Measurements from ENCODE around the gene ABCC2. TPM values are rescaled to one million over a fixed set of nuclear protein-coding genes. Genes with fewer than 3 reads are reported as not detected.

Gene ABCC2
- total and polyA plus RNA-seq, 7 donors = 0.41 to 3.9 (median 1.3) TPM; not detected in 1

DNA sequence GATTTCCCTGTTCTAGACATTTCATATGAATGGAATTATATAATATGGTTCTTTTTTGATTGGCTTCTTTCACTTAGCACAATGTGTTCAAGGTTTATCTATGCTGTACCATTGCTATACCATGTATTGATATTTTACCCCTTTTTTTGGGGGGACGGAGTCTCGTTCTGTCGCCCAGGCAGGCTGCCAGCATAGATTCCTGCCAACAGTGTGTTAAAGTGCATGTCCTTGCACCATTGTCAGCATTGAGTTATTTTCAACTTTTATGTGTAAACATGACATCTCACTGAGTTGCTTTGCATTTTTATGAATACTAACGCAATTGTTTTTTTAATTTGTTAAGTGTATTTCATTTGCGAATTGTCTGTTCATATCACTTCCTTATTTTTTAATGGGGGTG lies 4.9 kb downstream of the ABCC2 start:
- intact Hi-C loops (cut with DNase I) = no loop called here
- peaks cover 0 to 28% (median 22%) of the 10 kb centered on the region in 4 donors for H3K4me1 ChIP-seq
- no peak overlapping the region for H3K4me3 ChIP-seq
- no peak for TF ChIP-seq EP300 (IDR thresholded peaks at IDR 0.05)
- no peak for TF ChIP-seq POLR2A (IDR thresholded peaks at IDR 0.05)
- no peak for TF ChIP-seq POLR2AphosphoS5 (IDR thresholded peaks at IDR 0.05)
- TF ChIP-seq, protein P1, sequence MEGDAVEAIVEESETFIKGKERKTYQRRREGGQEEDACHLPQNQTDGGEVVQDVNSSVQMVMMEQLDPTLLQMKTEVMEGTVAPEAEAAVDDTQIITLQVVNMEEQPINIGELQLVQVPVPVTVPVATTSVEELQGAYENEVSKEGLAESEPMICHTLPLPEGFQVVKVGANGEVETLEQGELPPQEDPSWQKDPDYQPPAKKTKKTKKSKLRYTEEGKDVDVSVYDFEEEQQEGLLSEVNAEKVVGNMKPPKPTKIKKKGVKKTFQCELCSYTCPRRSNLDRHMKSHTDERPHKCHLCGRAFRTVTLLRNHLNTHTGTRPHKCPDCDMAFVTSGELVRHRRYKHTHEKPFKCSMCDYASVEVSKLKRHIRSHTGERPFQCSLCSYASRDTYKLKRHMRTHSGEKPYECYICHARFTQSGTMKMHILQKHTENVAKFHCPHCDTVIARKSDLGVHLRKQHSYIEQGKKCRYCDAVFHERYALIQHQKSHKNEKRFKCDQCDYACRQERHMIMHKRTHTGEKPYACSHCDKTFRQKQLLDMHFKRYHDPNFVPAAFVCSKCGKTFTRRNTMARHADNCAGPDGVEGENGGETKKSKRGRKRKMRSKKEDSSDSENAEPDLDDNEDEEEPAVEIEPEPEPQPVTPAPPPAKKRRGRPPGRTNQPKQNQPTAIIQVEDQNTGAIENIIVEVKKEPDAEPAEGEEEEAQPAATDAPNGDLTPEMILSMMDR (IDR thresholded peaks at IDR 0.05) = no peak
- 90 to 94% methylated on average over 5 of the region's 5 CpGs for WGBS, 2 donors
- DNase-seq = no peak
- H3K27me3 ChIP-seq = no peaks in the 10 kb centered on the region
- H3K36me3 ChIP-seq = no peaks in the 10 kb centered on the region
- no peak overlapping the region for H3K27ac ChIP-seq
- no peaks in the 10 kb centered on the region for H3K9me3 ChIP-seq

DNA sequence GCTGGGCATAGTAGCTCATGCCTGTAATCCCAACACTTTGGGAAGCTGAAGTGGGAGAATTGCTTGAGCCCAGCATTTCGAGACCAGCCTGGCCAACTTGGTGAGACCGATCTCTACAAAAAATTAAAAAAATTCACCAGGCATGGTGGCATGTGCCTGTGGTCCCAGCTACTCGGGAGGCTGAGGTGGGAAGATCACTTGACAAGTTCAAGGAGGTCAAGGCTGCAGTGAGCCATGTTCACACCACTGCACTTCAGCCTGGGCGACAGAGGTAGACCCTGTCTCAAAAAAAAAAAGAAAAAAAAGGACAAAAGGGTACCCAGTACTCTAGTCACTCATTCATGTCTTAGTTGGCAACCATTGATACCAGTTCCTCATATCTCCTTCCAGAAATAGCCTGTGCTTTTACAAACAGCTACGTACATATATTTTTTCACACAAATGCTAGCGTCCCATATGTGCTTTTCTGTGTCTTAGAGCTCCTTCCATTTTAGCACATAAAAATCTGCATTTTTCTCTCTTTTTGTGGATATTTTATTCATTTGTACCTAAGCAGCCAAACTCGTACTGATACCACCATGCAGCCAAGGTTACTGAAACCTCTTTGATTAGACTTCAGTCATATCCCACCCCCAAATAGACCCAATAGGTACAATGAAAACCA lies 5.5 kb downstream of the ABCC2 start:
- TF ChIP-seq POLR2A (IDR thresholded peaks at IDR 0.05) (no peak), POLR2AphosphoS5 (IDR thresholded peaks at IDR 0.05) (no peak), EP300 (IDR thresholded peaks at IDR 0.05) (no peak)
- TF ChIP-seq, protein P1 (IDR thresholded peaks at IDR 0.05) = no peak

DNA sequence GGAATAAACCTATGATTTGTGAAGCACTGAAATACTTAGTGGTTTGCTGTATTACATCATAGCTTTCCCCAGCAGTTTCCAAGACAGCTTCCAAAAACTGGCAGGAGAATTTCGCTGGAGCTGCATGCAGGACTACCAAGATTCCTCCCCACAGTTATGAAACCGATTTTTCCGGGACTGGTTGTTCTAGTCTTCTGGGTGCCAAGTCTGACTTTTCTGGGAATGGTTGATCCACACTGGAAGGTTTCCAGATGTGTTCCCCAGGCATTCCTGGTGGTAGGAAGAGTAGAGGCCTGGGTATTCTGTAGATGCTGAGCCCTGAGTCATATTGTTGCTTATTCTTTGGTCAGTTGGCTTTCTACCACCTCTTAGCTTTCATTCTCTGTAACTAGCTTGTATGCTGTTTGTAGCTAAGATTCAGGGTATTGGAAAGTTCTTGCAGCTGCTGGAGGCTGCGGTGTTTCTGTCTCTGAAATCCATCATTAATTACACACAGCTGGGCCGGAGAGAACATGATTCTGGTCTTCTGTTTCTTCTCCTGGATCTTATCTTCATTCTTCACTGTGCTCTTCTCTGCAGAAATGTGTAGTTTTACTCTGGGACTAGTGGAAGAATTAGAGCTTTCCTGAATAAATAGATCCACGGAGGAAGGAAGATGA lies 6.3 kb downstream of the ABCC2 start:
- Histone ChIP-seq H3K9me3 (no peaks in the 10 kb centered on the region), H3K27me3 (no peaks in the 10 kb centered on the region), H3K4me1 (peaks cover 0 to 25% (median 17%) of the 10 kb centered on the region in 4 donors), H3K4me3 (no peak overlapping the region), H3K36me3 (no peaks in the 10 kb centered on the region), H3K27ac (peak overlapping the region; percentile 60 to 73 (median 69))
- TF ChIP-seq POLR2AphosphoS5 (IDR thresholded peaks at IDR 0.05) (peak; percentile 46 to 85 (median 78)), EP300 (IDR thresholded peaks at IDR 0.05) (peak in 2 of 4 donors; percentile 68 to 75), POLR2A (IDR thresholded peaks at IDR 0.05) (no peak)
- TF ChIP-seq, protein P1 (IDR thresholded peaks at IDR 0.05) = no peak
- intact Hi-C loops (cut with DNase I) = no loop called here
- 82 to 85% methylated on average over 6 of the region's 6 CpGs for WGBS, 2 donors
- peak; percentile 87 for DNase-seq

More for the DNA sequence above, 5.5 kb downstream of the ABCC2 start:
- 93 to 95% methylated on average over 7 of the region's 7 CpGs for WGBS, 2 donors
- Histone ChIP-seq H3K4me3 (no peak overlapping the region), H3K27ac (peak overlapping the region; percentile 60 to 73 (median 64)), H3K4me1 (peaks cover 0 to 28% (median 22%) of the 10 kb centered on the region in 4 donors), H3K36me3 (no peaks in the 10 kb centered on the region), H3K27me3 (no peaks in the 10 kb centered on the region), H3K9me3 (no peaks in the 10 kb centered on the region)
- no peak for DNase-seq
- intact Hi-C loops (cut with DNase I) = no loop called here

DNA sequence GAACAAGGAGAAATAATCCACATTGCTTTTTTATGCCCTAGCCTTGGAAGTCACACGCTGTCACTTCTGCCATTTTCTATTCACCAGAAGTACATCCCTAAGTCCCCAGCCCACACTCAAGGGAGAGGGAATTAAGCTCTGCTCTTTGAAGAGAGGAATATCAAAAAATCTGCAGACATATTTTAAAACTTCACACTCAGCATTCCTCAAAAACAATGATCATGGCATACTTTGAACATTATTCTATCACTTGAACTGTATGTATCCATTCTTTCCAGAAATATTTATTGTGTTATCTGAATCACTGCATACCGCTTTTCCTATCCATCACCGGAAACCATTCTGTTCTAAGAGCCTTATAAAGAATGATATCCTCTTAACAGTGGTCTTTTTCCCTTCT lies 9.4 kb downstream of the ABCC2 start:
- Histone ChIP-seq H3K4me3 (no peak overlapping the region), H3K36me3 (no peaks in the 10 kb centered on the region), H3K4me1 (peaks cover 0 to 13% (median 5%) of the 10 kb centered on the region in 4 donors), H3K9me3 (no peaks in the 10 kb centered on the region), H3K27ac (no peak overlapping the region), H3K27me3 (no peaks in the 10 kb centered on the region)
- no peak for TF ChIP-seq POLR2AphosphoS5 (IDR thresholded peaks at IDR 0.05)
- no peak for DNase-seq
- intact Hi-C loops (cut with DNase I) = no loop called here
- WGBS, 2 donors = 94 to 96% methylated on average over 3 of the region's 3 CpGs

DNA sequence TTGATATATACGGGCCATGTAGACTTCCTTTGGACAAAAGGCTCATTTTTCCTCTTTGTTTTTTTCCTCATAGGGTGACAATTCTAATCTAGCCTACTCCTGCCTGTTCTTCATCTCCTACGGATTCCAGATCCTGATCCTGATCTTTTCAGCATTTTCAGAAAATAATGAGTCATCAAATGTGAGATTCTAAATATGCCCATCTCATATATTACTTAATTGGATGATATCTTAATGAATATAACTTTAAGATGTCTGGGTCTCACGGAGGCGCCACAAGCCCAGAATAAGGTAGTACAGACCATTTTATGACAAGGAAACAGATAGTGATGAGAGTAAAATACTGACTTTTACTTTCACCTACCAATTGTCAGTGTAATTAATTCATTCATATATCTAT lies 11.4 kb downstream of the ABCC2 start:
- no peak for TF ChIP-seq POLR2AphosphoS5 (IDR thresholded peaks at IDR 0.05)
- TF ChIP-seq, protein P1 (IDR thresholded peaks at IDR 0.05) = no peak
- no peak for TF ChIP-seq EP300 (IDR thresholded peaks at IDR 0.05)
- TF ChIP-seq POLR2A (IDR thresholded peaks at IDR 0.05) = no peak
- no peaks in the 10 kb centered on the region for H3K9me3 ChIP-seq
- no peak for DNase-seq
- H3K36me3 ChIP-seq = no peaks in the 10 kb centered on the region
- no peak overlapping the region for H3K4me3 ChIP-seq
- WGBS, 2 donors = 93 to 96% methylated on average over 4 of the region's 4 CpGs
- no peak overlapping the region for H3K27ac ChIP-seq
- H3K27me3 ChIP-seq = no peaks in the 10 kb centered on the region
- H3K4me1 ChIP-seq = peaks cover 0 to 6% (median 0%) of the 10 kb centered on the region in 4 donors
- intact Hi-C loops (cut with DNase I) = no loop called here
